Endothelial cell of umbilical vein (primary cell): ENCODE results near the gene CDCP1. TPM values are rescaled to one million over a fixed set of nuclear protein-coding genes. Genes with fewer than 3 reads are reported as not detected.

ENCODE experiments used
- BruUV-seq: library from RNA; stranded (reverse); fragments of 400-500 nt; replicated peaks from 2 replicates; lab custom pipeline; 2021; lab: Mats Ljungman, UMichigan
- CTCF ChIA-PET: fragments of 300-600, 350-600 bp; sonication (Branson Sonifier 250); formaldehyde crosslinking; loops from one replicate; lab custom pipeline; 2021; ENCODE audit warnings: antibody characterized with exemption, inconsistent platforms; lab: Charles Lee
- POLR2A ChIA-PET: fragments of 300-600, 350-600 bp; sonication (Branson Sonifier 250); formaldehyde crosslinking; loops from one replicate; lab custom pipeline; 2021; ENCODE audit warnings: antibody characterized with exemption, inconsistent platforms; lab: Charles Lee
- DNase-seq: peaks from one replicate; pipeline ENCODE4 v3.0.0-alpha.2; 2011; ENCODE audit warnings: low read depth, low spot score
- FAIRE-seq: peaks from 2 replicates; lab custom pipeline; 2011; peaks lifted over from hg19 to GRCh38; lab: Jason Lieb, UNC
- H2AFZ ChIP-seq: 2 replicates; pipeline ENCODE4 v1.6.0; 2012; ENCODE audit warnings: low read depth, low read length, control low read depth, inconsistent platforms
- H3K27ac ChIP-seq: 2 replicates; pipeline ENCODE4 v1.5.1; 2011; ENCODE audit warnings: low read depth, mild to moderate bottlenecking, control low read depth, low read length, moderate library complexity; ENCODE audit not compliant: insufficient read depth
- H3K27me3 ChIP-seq, 2 experiments: 2 replicates each; pipeline versions ENCODE4 v1.6.0 to v1.6.1; 2011; ENCODE audit warnings: low read length in 2 of 2, mixed read lengths in 1 of 2; ENCODE audit not compliant: control insufficient read depth in 2 of 2, insufficient read depth in 2 of 2
- H3K36me3 ChIP-seq, 2 experiments: 2 replicates in 1 of 2; 3 replicates in 1 of 2; pipeline ENCODE4 v1.5.1; 2011; ENCODE audit warnings: low read length in 2 of 2, mild to moderate bottlenecking in 1 of 2, moderate library complexity in 1 of 2; ENCODE audit not compliant: control insufficient read depth in 2 of 2, insufficient read depth in 2 of 2; ENCODE audit errors: extremely low read depth in 1 of 2
- H3K4me1 ChIP-seq: 3 replicates; pipeline ENCODE4 v1.5.1; 2011; ENCODE audit warnings: mild to moderate bottlenecking, low read length; ENCODE audit not compliant: control insufficient read depth, insufficient read depth; ENCODE audit errors: extremely low read depth
- H3K4me2 ChIP-seq: 2 replicates; pipeline ENCODE4 v1.6.1; 2011; ENCODE audit warnings: low read length, control low read depth, mixed read lengths; ENCODE audit not compliant: insufficient read depth
- H3K4me3 ChIP-seq, 3 experiments: fragments of 200-600 bp in 1 of 3; sonication (generic), shearing (Covaris generic) in 1 of 3; replicated peaks in 1 of 3; 2 replicates each; pipeline ENCODE4 v1.5.1; 2011 to 2016; ENCODE audit warnings: control low read depth in 3 of 3, low read length in 3 of 3, mild to moderate bottlenecking in 2 of 3, inconsistent platforms in 1 of 3, low read depth in 1 of 3, moderate library complexity in 1 of 3; ENCODE audit not compliant: insufficient read depth in 1 of 3
- H3K79me2 ChIP-seq: 2 replicates; pipeline ENCODE4 v1.6.0; 2012; ENCODE audit warnings: low read length, inconsistent platforms; ENCODE audit not compliant: control insufficient read depth, insufficient read depth
- H3K9ac ChIP-seq: replicated peaks from 2 replicates; pipeline ENCODE3; 2011; ENCODE audit warnings: low read length, control low read depth; ENCODE audit not compliant: insufficient read depth; ENCODE audit errors: extremely low read depth
- H3K9me1 ChIP-seq: replicated peaks from 3 replicates; pipeline ENCODE4 v1.6.0; 2011; ENCODE audit warnings: mild to moderate bottlenecking, low read length; ENCODE audit not compliant: control insufficient read depth, insufficient read depth; ENCODE audit errors: extremely low read depth
- H3K9me3 ChIP-seq: replicated peaks from 2 replicates; pipeline ENCODE4 v1.5.1; 2012; ENCODE audit warnings: low read length, inconsistent platforms; ENCODE audit not compliant: control insufficient read depth, insufficient read depth
- H4K20me1 ChIP-seq: replicated peaks from 2 replicates; pipeline ENCODE3; 2011; ENCODE audit warnings: mild to moderate bottlenecking, low read length; ENCODE audit not compliant: control insufficient read depth, insufficient read depth; ENCODE audit errors: extremely low read depth
- CTCF ChIP-seq, 2 donors: IDR thresholded peaks; 1 replicate in 1 of 2; 2 replicates in 1 of 2; pipeline ENCODE4 v1.5.1; 2011; ENCODE audit warnings: low read length in 2 of 2, mild to moderate bottlenecking in 2 of 2, moderate library complexity in 2 of 2, control low read depth in 1 of 2, inconsistent platforms in 1 of 2, low read depth in 1 of 2; ENCODE audit not compliant: insufficient read depth in 1 of 2; ENCODE audit errors: extremely low read depth in 1 of 2
- EZH2 ChIP-seq: IDR thresholded peaks from 2 replicates; pipeline ENCODE4 v1.6.1; 2012; ENCODE audit warnings: borderline replicate concordance, low read depth, mild to moderate bottlenecking, moderate library complexity, low read length, inconsistent platforms; ENCODE audit not compliant: severe bottlenecking
- FOS ChIP-seq: IDR thresholded peaks from 2 replicates; pipeline ENCODE4 v1.6.1; 2011; ENCODE audit warnings: mild to moderate bottlenecking, low read length, moderate library complexity, borderline replicate concordance; ENCODE audit not compliant: insufficient read depth
- GATA2 ChIP-seq: IDR thresholded peaks from 2 replicates; pipeline ENCODE4 v1.7.0; 2011; ENCODE audit warnings: low read depth, mild to moderate bottlenecking, moderate library complexity, mixed read lengths, low read length; ENCODE audit not compliant: insufficient read length, insufficient read depth
- JUN ChIP-seq: IDR thresholded peaks from 2 replicates; pipeline ENCODE4 v1.6.1; 2011; ENCODE audit warnings: borderline replicate concordance, low read depth; ENCODE audit not compliant: insufficient read length, insufficient read depth
- MAX ChIP-seq: IDR thresholded peaks from 2 replicates; pipeline ENCODE4 v1.6.1; 2011; ENCODE audit not compliant: insufficient read depth, insufficient read length
- MYC ChIP-seq: IDR thresholded peaks from one replicate; pipeline ENCODE4 v1.6.1; 2011; ENCODE audit warnings: mild to moderate bottlenecking, low read depth, low read length
- POLR2A ChIP-seq: IDR thresholded peaks from 2 replicates; pipeline ENCODE4 v1.6.1; 2012; ENCODE audit warnings: low read depth, mild to moderate bottlenecking, control low read depth, low read length
- POLR2AphosphoS5 ChIP-seq: IDR thresholded peaks from 2 replicates; pipeline ENCODE4 v1.6.1; 2012; ENCODE audit warnings: low read depth, mild to moderate bottlenecking, control low read depth, low read length, moderate library complexity; ENCODE audit not compliant: insufficient read depth
- dilution Hi-C: fragments of 300-500 bp; cut with MboI; formaldehyde crosslinking; loops from one replicate; pipeline ENCODE4 v1.15.0; 2019; ENCODE audit warnings: low sequenced_read_pairs; ENCODE audit not compliant: extremely low pct_ligation_motif_present
- intact Hi-C: fragments of 100-400 bp; cut with micrococcal nuclease; formaldehyde crosslinking; loops from one replicate; pipeline ENCODE4 v1.10.0; 2022
- polyA plus RNA-seq, 4 experiments: library from polyadenylated mRNA; depleted of rRNA in 3 of 4; stranded (reverse) in 3 of 4; unstranded in 1 of 4; fragments of >200 nt; gene quantifications; 2 replicates each; pipeline versions ENCODE4 v1.2.1 to v1.2.3, GENCODE V29; 2011 to 2012; ENCODE audit warnings: missing spikeins in 1 of 4
- total RNA-seq: library from RNA; stranded (reverse); gene quantifications from 2 replicates; pipeline ENCODE4 v1.2.3, GENCODE V29; 2021

CDCP1 gene
- total and polyA plus RNA-seq, 2 donors (not counting 3 experiments of a cell fraction or from before 2014, with no cell fraction given), result 0.01 to 0.22 TPM

- CTCF ChIA-PET, result interaction anchor here (1.5 kb wide), 1 partner anchor 58 kb away, joined by 4 read pairs; no protein-coding TSS in a partner anchor
These were observed 6.1 kb upstream of the CDCP1 start for GRCh38 chr3:45152307-45152706.

More at GRCh38 chr3:45152307-45152706, 6.1 kb upstream of the CDCP1 start:
- Histone ChIP-seq H3K79me2 (no peaks in the 10 kb centered on the region), H3K27ac (no peak overlapping the region), H3K4me1 (no peaks in the 10 kb centered on the region), H3K27me3 (peaks cover 8 to 19% of the 10 kb centered on the region in 2 experiments), H3K4me2 (no peak overlapping the region), H4K20me1 (no peaks in the 10 kb centered on the region), H2AFZ (no peak overlapping the region), H3K9me1 (no peaks in the 10 kb centered on the region), H3K4me3 (no peak overlapping the region), H3K9ac (no peak overlapping the region), H3K9me3 (no peaks in the 10 kb centered on the region), H3K36me3 (no peaks in the 10 kb centered on the region)
- TF ChIP-seq GATA2, result no peak
- no peak for TF ChIP-seq CTCF (IDR thresholded peaks at IDR 0.05; ENCODE audit: extremely low read depth in 1 of 2, insufficient read depth in 1 of 2, low read depth in 1 of 2, low read length in 2 of 2)
- TF ChIP-seq FOS, result no peak
- no peak for TF ChIP-seq POLR2A
- no peak for TF ChIP-seq MAX
- TF ChIP-seq JUN, result no peak
- no peak for TF ChIP-seq MYC
- TF ChIP-seq POLR2AphosphoS5, result no peak
- TF ChIP-seq EZH2, result no peak
- dilution Hi-C loops (no loop called here), intact Hi-C loops (no loop called here)
- POLR2A ChIA-PET, result no interaction called here
- FAIRE-seq (no peak), DNase-seq (no peak)
- no TSS peak for BruUV-seq
